ENCODE data around the gene ZNF764.

ZNF764 gene

DNA sequence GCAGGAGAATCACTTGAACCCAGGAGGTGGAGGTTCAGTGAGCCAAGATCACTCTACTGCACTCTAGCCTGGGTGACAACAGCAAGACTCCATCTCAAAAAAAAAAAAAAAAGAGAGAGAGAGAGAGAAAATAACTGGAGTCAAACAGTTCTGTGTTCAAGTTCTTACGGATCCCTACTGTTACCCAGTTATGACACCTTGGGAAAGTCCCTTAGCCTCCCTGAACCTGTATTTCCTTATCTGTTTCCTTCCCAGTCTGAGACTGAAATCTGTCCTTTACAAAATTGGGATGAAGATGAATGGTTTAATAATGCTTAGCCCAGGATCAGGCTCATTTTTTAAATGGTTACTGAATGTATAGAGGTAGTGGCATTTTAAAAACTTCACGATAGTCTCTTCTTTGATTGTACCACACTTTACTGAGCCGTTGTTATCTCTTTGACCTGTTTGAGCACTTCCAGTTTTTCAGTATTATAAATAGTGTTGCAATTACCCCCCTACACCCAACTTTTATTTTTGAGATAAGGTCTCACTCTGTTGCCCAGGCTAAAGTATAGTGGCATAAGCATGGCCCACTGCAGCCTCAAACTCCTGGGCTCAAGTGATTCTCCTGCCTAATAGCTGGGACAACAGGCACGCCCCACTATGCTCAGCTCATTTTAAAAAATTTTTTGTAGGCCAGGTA, 49.0 kb downstream of the ZNF764 start:
- TF ChIP-seq, protein P1, sequence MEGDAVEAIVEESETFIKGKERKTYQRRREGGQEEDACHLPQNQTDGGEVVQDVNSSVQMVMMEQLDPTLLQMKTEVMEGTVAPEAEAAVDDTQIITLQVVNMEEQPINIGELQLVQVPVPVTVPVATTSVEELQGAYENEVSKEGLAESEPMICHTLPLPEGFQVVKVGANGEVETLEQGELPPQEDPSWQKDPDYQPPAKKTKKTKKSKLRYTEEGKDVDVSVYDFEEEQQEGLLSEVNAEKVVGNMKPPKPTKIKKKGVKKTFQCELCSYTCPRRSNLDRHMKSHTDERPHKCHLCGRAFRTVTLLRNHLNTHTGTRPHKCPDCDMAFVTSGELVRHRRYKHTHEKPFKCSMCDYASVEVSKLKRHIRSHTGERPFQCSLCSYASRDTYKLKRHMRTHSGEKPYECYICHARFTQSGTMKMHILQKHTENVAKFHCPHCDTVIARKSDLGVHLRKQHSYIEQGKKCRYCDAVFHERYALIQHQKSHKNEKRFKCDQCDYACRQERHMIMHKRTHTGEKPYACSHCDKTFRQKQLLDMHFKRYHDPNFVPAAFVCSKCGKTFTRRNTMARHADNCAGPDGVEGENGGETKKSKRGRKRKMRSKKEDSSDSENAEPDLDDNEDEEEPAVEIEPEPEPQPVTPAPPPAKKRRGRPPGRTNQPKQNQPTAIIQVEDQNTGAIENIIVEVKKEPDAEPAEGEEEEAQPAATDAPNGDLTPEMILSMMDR (conservative IDR thresholded peaks at IDR 0.05; ENCODE audit: low read length) = no peak
- no peak for TF ChIP-seq EZH2phosphoT487 (IDR thresholded peaks at IDR 0.05; ENCODE audit: borderline replicate concordance)
- H3K27me3 ChIP-seq (ENCODE audit: insufficient read depth, low read length, poor library complexity, severe bottlenecking) = no peaks in the 10 kb centered on the region

More for the DNA sequence above, 49.0 kb downstream of the ZNF764 start:
- Histone ChIP-seq H3K9me3 (ENCODE audit: insufficient read depth, low read depth, low read length) (no peaks in the 10 kb centered on the region), H3K79me2 (ENCODE audit: insufficient read depth, low read length) (no peaks in the 10 kb centered on the region), H3K9me2 (replicated peaks; ENCODE audit: low read depth, low read length) (no peaks in the 10 kb centered on the region), H3K4me3 (ENCODE audit: low read length, poor library complexity, severe bottlenecking) (no peak overlapping the region), H3K4me2 (ENCODE audit: low read depth, low read length, poor library complexity, severe bottlenecking) (no peak overlapping the region), H3K9ac (ENCODE audit: low read depth, low read length, poor library complexity, severe bottlenecking) (no peak overlapping the region), H3F3A (ENCODE audit: low read depth) (no peaks in the 10 kb centered on the region), H3K4me1 (ENCODE audit: insufficient read depth, low read length, poor library complexity, severe bottlenecking) (no peaks in the 10 kb centered on the region), H2AFZ (ENCODE audit: low read length) (no peak overlapping the region), H4K20me1 (ENCODE audit: insufficient read depth, low read length, poor library complexity, severe bottlenecking) (no peaks in the 10 kb centered on the region), H3K36me3 (ENCODE audit: insufficient read depth, low read length) (peaks cover 32% of the 10 kb centered on the region; the same call in 1 of the 2 replicates)
